ENCODE data around the gene TBCCD1. TPM values are rescaled to one million over a fixed set of nuclear protein-coding genes. Genes with fewer than 3 reads are reported as not detected.

The TBCCD1 gene
- total and polyA plus RNA-seq, 2 donors (not counting 3 experiments of a cell fraction or from before 2014, with no cell fraction given): 16.5 to 16.6 TPM

DNA sequence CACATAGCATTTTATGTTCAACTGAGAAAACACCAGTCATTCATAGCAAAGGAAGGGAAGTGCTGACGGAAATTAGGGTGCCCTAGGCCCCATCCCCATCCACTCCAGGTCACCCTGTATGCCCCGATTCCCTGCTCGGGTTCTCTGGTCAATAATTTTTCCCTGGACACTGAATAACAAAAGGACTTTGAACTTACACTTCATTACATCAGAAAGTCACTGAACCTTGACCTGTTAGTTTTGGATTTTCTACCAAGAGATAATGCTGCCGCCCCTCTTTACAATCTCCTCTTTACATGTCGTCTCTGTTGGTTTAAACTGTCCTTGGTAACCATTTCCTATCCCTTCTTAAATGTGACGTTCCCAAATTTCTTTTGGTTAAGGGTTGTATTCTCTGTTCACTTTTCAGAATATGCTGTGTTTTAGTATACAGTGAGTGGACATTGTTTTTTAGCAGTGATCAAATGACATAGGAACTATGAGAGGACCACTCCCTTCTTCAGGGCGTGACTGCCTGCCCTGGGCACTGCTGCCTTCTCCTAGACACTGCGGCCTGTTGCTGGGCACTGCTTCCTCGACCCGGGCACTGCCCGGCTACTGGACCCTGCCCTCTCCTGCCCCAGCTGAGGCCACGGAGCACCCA, 32.1 kb upstream of the TBCCD1 start:
- intact Hi-C loops (cut with micrococcal nuclease): no loop called here
- dilution Hi-C loops (cut with MboI; ENCODE audit: extremely low pct_ligation_motif_present, low sequenced_read_pairs): no loop called here
- Histone ChIP-seq H3K4me3 (replicated peaks in 1 of 3; ENCODE audit: insufficient read depth in 1 of 3, low read depth in 1 of 3, low read length in 3 of 3) (no peak overlapping the region), H3K9me3 (replicated peaks; ENCODE audit: control insufficient read depth, insufficient read depth, low read length) (no peaks in the 10 kb centered on the region), H3K9ac (replicated peaks; ENCODE audit: extremely low read depth, insufficient read depth, low read length) (no peak overlapping the region), H3K9me1 (replicated peaks; ENCODE audit: control insufficient read depth, extremely low read depth, insufficient read depth, low read length) (no peaks in the 10 kb centered on the region), H3K27me3 (ENCODE audit: control insufficient read depth in 2 of 2, insufficient read depth in 2 of 2, low read length in 2 of 2) (peaks cover 0 to 4% of the 10 kb centered on the region in 2 experiments), H4K20me1 (replicated peaks; ENCODE audit: control insufficient read depth, extremely low read depth, insufficient read depth, low read length) (no peaks in the 10 kb centered on the region), H3K4me1 (ENCODE audit: control insufficient read depth, extremely low read depth, insufficient read depth, low read length) (no peaks in the 10 kb centered on the region), H3K79me2 (ENCODE audit: control insufficient read depth, insufficient read depth, low read length) (no peaks in the 10 kb centered on the region), H3K27ac (ENCODE audit: insufficient read depth, low read depth, low read length) (no peak overlapping the region), H2AFZ (ENCODE audit: low read depth, low read length) (no peak overlapping the region), H3K4me2 (ENCODE audit: insufficient read depth, low read length) (no peak overlapping the region), H3K36me3 (ENCODE audit: control insufficient read depth in 2 of 2, extremely low read depth in 1 of 2, insufficient read depth in 2 of 2, low read length in 2 of 2) (no peaks in the 10 kb centered on the region)
- TF ChIP-seq MYC (IDR thresholded peaks at IDR 0.05; ENCODE audit: low read depth, low read length) (no peak), EZH2 (IDR thresholded peaks at IDR 0.05; ENCODE audit: borderline replicate concordance, low read depth, low read length, severe bottlenecking) (no peak), POLR2A (IDR thresholded peaks at IDR 0.05; ENCODE audit: low read depth, low read length) (no peak), MAX (IDR thresholded peaks at IDR 0.05; ENCODE audit: insufficient read depth, insufficient read length) (no peak), FOS (IDR thresholded peaks at IDR 0.05; ENCODE audit: borderline replicate concordance, insufficient read depth, low read length) (no peak), GATA2 (IDR thresholded peaks at IDR 0.05; ENCODE audit: insufficient read depth, insufficient read length, low read depth, low read length) (no peak), POLR2AphosphoS5 (IDR thresholded peaks at IDR 0.05; ENCODE audit: insufficient read depth, low read depth, low read length) (no peak), JUN (IDR thresholded peaks at IDR 0.05; ENCODE audit: borderline replicate concordance, insufficient read depth, insufficient read length, low read depth) (no peak)
- TF ChIP-seq, protein P1, sequence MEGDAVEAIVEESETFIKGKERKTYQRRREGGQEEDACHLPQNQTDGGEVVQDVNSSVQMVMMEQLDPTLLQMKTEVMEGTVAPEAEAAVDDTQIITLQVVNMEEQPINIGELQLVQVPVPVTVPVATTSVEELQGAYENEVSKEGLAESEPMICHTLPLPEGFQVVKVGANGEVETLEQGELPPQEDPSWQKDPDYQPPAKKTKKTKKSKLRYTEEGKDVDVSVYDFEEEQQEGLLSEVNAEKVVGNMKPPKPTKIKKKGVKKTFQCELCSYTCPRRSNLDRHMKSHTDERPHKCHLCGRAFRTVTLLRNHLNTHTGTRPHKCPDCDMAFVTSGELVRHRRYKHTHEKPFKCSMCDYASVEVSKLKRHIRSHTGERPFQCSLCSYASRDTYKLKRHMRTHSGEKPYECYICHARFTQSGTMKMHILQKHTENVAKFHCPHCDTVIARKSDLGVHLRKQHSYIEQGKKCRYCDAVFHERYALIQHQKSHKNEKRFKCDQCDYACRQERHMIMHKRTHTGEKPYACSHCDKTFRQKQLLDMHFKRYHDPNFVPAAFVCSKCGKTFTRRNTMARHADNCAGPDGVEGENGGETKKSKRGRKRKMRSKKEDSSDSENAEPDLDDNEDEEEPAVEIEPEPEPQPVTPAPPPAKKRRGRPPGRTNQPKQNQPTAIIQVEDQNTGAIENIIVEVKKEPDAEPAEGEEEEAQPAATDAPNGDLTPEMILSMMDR (IDR thresholded peaks at IDR 0.05; ENCODE audit: extremely low read depth in 1 of 2, insufficient read depth in 1 of 2, low read depth in 1 of 2, low read length in 2 of 2): no peak
- no TSS peak for BruUV-seq (replicated peaks)
- no peak for FAIRE-seq
- ChIA-PET POLR2A (no interaction called here), CTCF (interaction anchor here (1.0 to 2.4 kb wide), 4 partner anchors 10 to 18 kb away, joined by 3 to 11 read pairs (median 5); partner anchors contain the start of gene AHSG)
- no peak for DNase-seq (ENCODE audit: low read depth, low spot score)
